Posterior cingulate gyrus (tissue), 11 donors: ENCODE results near the gene PNRC2.
"Not testable (repeated sequence)": the region's sequence is repeated elsewhere in the genome, so short reads cannot be mapped to it uniquely, and the experiment has no call there.

Source experiments
- DNase-seq, 10 donors: peaks; one replicate each; pipeline versions ENCODE4 v3.0.0 to v3.0.0-alpha.2; 2020 to 2021; ENCODE audit warnings: mixed read lengths in 3 of 10
- intact Hi-C: fragments of 100-400 bp; cut with DNase I; formaldehyde crosslinking; loops from one replicate; pipeline ENCODE4 v1.15.1; 2023

PNRC2 gene

GRCh38 chr1:23980728-23981070, 21.1 kb downstream of the PNRC2 start:
- intact Hi-C loops = no loop called here
- DNase-seq = no peak

DNA sequence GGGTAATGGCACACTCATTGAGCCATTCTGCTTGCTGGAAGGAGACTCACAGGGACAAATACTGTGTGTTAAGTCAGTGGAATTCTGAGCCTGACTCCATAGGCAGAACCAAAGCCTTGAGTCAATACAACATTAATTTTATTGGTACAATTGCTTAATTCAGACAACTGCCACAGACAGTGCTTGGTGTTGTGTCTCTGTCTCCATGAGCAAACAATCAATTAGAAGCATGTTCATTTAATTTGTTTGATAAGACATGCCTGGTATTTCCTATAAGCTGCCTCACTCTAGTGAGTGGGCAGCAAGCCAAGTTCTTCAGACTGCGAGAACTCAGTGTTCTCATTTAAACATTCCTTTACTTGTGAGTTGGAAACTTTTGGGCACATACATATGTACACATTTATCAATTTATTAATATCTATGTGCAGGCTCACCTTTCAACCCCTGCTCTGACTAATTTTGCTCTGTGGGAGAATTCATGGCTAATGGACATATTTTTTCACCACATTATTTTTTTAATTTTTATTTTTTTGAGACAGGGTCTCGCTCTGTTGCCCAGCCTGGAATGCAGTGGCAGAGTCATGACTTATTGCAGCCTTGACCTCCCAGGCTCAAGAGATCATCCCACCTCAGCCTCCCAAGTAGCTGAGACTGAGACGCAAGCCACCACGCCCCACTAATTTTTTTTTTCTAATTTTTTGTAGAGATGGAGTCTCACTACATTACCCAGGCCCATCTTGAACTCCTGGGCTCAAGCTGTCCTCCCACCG, 25.0 kb downstream of the PNRC2 start:
- no peak for DNase-seq
- intact Hi-C loops = no loop called here

- DNase-seq = peak in 1 of 10 donors; percentile 64
- intact Hi-C loops = not testable (repeated sequence)
Observed at GRCh38 chr1:23987038-23987437, 27.4 kb downstream of the PNRC2 start.

DNA sequence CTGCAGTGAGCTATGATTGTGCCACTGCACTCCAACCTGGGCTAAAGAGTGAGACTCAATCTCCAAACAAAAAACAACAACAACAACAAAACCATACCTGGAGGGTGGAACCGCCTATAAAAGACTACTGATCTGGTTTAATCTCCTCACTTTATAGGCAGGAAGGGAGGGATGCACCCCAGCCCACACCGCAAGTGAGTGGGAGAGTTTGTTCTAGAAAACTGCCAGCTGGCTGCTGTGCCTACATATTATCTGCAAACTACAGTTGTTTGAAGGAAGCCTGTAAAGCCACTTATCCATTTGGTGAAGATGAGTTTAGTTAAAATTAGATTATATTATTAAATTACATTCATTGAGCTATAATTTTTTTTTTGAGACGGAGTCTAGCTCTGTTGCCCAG, 29.6 kb downstream of the PNRC2 start:
- intact Hi-C loops = no loop called here
- DNase-seq = no peak

- DNase-seq, intact Hi-C loops: not testable (repeated sequence)
Observed at GRCh38 chr1:23992011-23992410, 32.4 kb downstream of the PNRC2 start.

DNA sequence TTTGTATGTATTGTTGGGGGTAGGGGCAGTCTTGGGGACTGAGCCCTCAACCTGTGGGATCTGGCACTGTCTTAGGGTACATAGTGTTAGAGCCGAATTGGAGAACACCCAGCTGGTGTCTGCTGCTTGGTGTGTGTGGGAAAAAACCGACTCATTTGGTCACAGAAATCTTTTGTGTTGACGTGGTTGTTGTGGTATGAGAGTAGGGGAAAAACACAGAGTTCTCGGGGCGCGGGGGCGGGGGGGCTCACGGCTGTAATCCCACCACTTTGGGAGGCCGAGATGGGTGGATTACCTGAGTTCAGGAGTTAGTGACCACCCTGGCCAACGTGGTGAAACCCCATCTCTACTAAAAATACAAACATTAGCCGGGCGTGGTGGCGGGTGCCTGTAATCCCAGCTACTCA, 35.8 kb downstream of the PNRC2 start:
- DNase-seq = no peak
- intact Hi-C loops = no loop called here

- intact Hi-C loops = no loop called here
- DNase-seq = no peak
Observed at GRCh38 chr1:23996700-23997229, 37.1 kb downstream of the PNRC2 start.

- intact Hi-C loops = no loop called here
- no peak for DNase-seq
Observed at GRCh38 chr1:23997812-23998211, 38.2 kb downstream of the PNRC2 start.

- intact Hi-C loops = no loop called here
- DNase-seq = no peak
Observed at GRCh38 chr1:23999156-23999671, 39.6 kb downstream of the PNRC2 start.

DNA sequence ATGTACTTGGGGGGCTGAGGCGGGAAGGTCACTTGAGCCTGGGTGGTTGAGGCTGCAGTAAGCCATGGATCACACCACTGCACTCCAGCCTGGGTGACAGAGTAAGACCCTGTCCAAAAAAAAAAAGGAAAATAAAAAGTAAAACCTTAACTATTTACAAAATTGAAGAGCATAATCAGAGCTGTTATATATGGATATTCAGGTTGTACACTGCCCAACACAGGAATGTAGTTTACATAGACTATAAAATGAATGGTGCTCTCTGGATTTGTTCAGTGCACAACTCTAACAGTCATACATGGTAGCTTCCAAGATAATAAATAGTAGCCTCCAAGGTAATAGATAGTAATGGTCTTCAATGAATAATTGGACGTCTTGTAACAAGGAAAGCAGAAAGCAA, 43.1 kb downstream of the PNRC2 start:
- no peak for DNase-seq
- intact Hi-C loops = no loop called here

GRCh38 chr1:24003331-24003972, 43.8 kb downstream of the PNRC2 start:
- intact Hi-C loops = no loop called here
- DNase-seq = no peak

DNA sequence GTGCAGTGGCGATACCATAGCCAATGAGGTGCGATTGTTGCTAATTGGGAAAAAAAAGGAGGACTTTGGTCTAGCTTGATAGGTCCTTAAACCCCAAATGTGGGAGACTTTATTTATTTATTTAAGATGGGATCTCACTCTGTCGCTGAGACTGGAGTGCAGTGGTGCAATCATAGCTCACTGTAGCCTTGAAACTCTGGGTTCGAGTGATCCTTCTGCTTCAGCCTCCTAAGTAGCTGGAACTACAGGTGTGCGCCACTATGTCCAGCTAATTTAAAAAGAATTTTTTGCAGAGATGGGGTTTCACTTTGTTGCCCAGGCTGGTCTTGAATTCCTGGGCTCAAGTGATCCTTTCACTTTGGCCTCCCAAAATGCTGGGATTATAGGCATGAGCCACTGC, 44.5 kb downstream of the PNRC2 start:
- intact Hi-C loops = no loop called here
- no peak for DNase-seq

GRCh38 chr1:24005163-24005562, 45.5 kb downstream of the PNRC2 start:
- no peak for DNase-seq
- intact Hi-C loops = no loop called here

DNA sequence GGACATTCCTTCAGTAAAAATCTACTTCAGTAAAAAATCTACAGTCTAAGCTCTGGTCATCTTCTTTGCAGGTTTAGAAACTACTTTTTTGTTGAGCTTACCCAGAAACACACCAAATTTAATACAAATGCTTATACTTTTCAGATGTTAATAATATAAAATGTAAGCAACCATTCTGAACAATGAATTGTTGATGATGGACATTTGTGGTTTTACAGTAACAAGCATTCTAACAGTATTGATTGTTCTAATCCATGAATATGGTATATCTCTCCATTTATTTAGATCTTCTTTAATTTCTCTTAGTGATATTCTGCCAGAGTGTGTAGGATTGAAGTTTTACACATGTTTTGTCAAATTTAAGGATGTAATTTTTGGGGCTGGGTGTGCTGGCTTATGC, 47.5 kb downstream of the PNRC2 start:
- no peak for DNase-seq
- intact Hi-C loops = no loop called here

- intact Hi-C loops, DNase-seq: not testable (repeated sequence)
Observed at GRCh38 chr1:24008574-24009184, 49.1 kb downstream of the PNRC2 start.

- intact Hi-C loops = no loop called here
- no peak for DNase-seq
Observed at GRCh38 chr1:24009406-24009805, 49.8 kb downstream of the PNRC2 start.

DNA sequence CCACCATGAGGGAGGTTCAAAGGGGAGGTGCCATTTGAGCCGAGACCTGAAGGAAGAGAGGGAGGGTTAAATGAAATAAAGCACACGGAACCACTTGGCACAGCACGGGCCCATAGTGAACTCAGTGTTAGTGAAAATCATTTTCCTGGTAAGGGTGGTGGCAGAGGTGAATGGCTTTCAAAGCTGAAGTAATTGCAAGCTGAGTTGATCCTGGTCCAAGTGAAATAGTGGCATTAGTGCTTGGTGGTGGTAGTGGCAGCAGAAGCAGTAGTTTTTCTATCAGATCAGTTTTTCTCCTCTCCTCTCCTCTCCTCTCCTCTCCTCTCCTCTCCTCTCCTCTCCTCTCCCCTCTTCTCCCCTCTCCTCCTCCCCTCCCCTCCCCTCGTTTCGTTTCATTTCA, 51.0 kb downstream of the PNRC2 start:
- intact Hi-C loops = no loop called here
- no peak for DNase-seq

DNA sequence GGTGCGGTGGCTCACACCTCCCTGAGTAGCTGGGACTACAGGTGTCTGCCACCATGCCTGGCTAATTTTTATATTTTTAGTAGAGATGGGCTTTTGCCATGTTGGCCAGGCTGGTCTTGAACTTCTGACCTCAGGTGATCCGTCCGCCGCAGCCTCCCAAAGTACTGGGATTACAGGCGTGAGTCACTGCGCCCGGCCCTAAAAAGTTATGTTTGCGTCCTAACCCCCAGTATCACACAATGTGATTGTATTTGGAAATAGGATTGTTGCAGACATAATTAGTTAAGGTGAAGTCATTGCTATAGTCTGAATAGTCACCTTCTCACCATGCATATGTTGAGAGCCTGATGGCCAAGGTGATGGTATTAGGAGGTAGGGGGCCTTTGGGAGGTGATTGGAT, 53.2 kb downstream of the PNRC2 start:
- intact Hi-C loops = not testable (repeated sequence)

More for the DNA sequence above, 53.2 kb downstream of the PNRC2 start:
- not testable (repeated sequence) for DNase-seq
